Endodermal cell (in vitro differentiated cells): ENCODE results near the gene CLIP2. TPM values are rescaled to one million over a fixed set of nuclear protein-coding genes. Genes with fewer than 3 reads are reported as not detected.
"Not testable (repeated sequence)": the region's sequence is repeated elsewhere in the genome, so short reads cannot be mapped to it uniquely, and the experiment has no call there.

ENCODE experiments used
- DNase-seq: peaks from one replicate; pipeline ENCODE4 v3.0.0-alpha.2; 2017
- H3K27ac ChIP-seq: 2 replicates; pipeline ENCODE4 v1.5.1; 2013; ENCODE audit warnings: mild to moderate bottlenecking, low read depth, low read length, moderate library complexity
- H3K27me3 ChIP-seq: 2 replicates; pipeline ENCODE4 v1.6.1; 2013; ENCODE audit warnings: mild to moderate bottlenecking, low read length, moderate library complexity; ENCODE audit not compliant: insufficient read depth, control insufficient read depth, poor library complexity, severe bottlenecking
- H3K36me3 ChIP-seq: 2 replicates; pipeline ENCODE4 v1.7.0; 2013; ENCODE audit warnings: mild to moderate bottlenecking, low read length, moderate library complexity; ENCODE audit not compliant: control insufficient read depth, insufficient read depth
- H3K4me1 ChIP-seq: one replicate; pipeline ENCODE4 v1.7.0; 2013; ENCODE audit warnings: low read length; ENCODE audit not compliant: control insufficient read depth, insufficient read depth
- H3K4me3 ChIP-seq: 2 replicates; pipeline ENCODE4 v1.5.1; 2013; ENCODE audit warnings: mild to moderate bottlenecking, low read length, moderate library complexity
- H3K9ac ChIP-seq: 2 replicates; pipeline ENCODE4 v1.6.1; 2013; ENCODE audit warnings: mild to moderate bottlenecking, low read length, moderate library complexity; ENCODE audit not compliant: poor library complexity, severe bottlenecking; ENCODE audit errors: extremely low read depth
- H3K9me3 ChIP-seq: 2 replicates; pipeline ENCODE4 v1.6.1; 2013; ENCODE audit warnings: mild to moderate bottlenecking, low read length, moderate library complexity; ENCODE audit not compliant: control insufficient read depth
- H3K27ac Mint-ChIP-seq: 2 replicates; pipeline ENCODE4 v1.8.0; 2020; ENCODE audit warnings: mixed read lengths
- H3K27me3 Mint-ChIP-seq: 2 replicates; pipeline ENCODE4 v1.8.0; 2021; ENCODE audit warnings: mild to moderate bottlenecking, mixed read lengths; ENCODE audit not compliant: insufficient read depth
- H3K36me3 Mint-ChIP-seq: 2 replicates; pipeline ENCODE4 v1.8.0; 2020; ENCODE audit warnings: low read depth, mixed read lengths
- H3K4me1 Mint-ChIP-seq: 2 replicates; pipeline ENCODE4 v1.8.0; 2020; ENCODE audit warnings: mixed read lengths
- H3K4me3 Mint-ChIP-seq: 2 replicates; pipeline ENCODE4 v1.8.0; 2020; ENCODE audit warnings: mild to moderate bottlenecking, moderate library complexity, mixed read lengths
- H3K9me3 Mint-ChIP-seq: 2 replicates; pipeline ENCODE4 v1.8.0; 2020; ENCODE audit warnings: mild to moderate bottlenecking, mixed read lengths
- WGBS, 2 experiments: methylation state at CpG; one replicate each; pipeline versions ENCODE4 v1.1.5 to v1.1.7; 2013; ENCODE audit warnings: missing lambda C conversion rate in 2 of 2, mixed read lengths in 1 of 2; ENCODE audit not compliant: insufficient coverage in 1 of 2, insufficient read length in 1 of 2; 5-methylcytosine and 5-hydroxymethylcytosine counted together
- total RNA-seq, 2 donors: library from RNA; stranded (reverse); fragmentation: NEBNext Ultra II Directional in 1 of 2; extraction: Animal tissue kit (Norgen Biotek cat#: 25700) in 1 of 2; gene quantifications; 2 replicates in 1 of 2; 3 replicates in 1 of 2; pipeline ENCODE4 v1.2.1, GENCODE V29; 2021
- TF ChIP-seq, protein P1 (sequence below): fragments of 200-600 bp; sonication (generic); conservative IDR thresholded peaks from 2 replicates; pipeline ENCODE4 v1.5.0; 2021; ENCODE audit warnings: antibody characterized with exemption, mild to moderate bottlenecking

Gene CLIP2
- total RNA-seq, 2 donors from 2014 or later: 44.3 to 57.2 TPM

DNA sequence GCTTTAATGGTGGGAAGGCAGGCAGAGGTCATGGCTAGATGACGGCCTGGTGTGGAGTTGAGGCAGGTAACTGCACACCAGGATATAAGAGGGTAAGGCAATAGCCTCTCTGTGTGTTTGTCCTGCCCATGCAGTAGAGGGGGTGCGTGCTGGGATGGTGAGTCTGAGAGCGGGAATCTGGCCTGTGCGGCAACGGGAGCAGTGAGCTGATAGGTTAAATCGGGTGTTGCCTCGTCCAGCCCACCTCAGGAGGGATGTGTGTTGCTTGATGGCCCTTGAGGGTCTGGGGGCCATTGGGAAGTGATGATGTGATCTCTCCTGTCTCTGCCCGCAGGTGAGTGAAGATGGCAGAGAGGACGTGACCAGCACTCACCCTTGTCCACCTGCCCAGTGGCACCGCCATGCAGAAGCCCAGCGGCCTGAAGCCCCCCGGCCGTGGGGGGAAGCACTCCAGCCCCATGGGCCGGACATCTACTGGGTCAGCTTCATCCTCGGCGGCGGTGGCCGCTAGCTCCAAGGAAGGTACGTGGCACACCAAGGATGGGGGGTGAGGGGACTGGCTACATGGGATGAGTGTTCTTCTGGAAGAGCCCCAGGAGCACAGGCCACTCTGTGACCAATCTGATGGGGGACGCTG is 28.1 kb downstream of the CLIP2 start:
- WGBS, 2 experiments: 95 to 97% methylated on average over 12 to 20 of the region's 20 CpGs
- TF ChIP-seq, protein P1, sequence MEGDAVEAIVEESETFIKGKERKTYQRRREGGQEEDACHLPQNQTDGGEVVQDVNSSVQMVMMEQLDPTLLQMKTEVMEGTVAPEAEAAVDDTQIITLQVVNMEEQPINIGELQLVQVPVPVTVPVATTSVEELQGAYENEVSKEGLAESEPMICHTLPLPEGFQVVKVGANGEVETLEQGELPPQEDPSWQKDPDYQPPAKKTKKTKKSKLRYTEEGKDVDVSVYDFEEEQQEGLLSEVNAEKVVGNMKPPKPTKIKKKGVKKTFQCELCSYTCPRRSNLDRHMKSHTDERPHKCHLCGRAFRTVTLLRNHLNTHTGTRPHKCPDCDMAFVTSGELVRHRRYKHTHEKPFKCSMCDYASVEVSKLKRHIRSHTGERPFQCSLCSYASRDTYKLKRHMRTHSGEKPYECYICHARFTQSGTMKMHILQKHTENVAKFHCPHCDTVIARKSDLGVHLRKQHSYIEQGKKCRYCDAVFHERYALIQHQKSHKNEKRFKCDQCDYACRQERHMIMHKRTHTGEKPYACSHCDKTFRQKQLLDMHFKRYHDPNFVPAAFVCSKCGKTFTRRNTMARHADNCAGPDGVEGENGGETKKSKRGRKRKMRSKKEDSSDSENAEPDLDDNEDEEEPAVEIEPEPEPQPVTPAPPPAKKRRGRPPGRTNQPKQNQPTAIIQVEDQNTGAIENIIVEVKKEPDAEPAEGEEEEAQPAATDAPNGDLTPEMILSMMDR: no peak
- Mint-ChIP-seq H3K27ac (no peak overlapping the region), H3K9me3 (no peaks in the 10 kb centered on the region), H3K4me1 (no peaks in the 10 kb centered on the region), H3K27me3 (no peaks in the 10 kb centered on the region), H3K36me3 (peaks cover 37% of the 10 kb centered on the region), H3K4me3 (no peak overlapping the region)
- Histone ChIP-seq H3K27me3 (no peaks in the 10 kb centered on the region), H3K9me3 (no peaks in the 10 kb centered on the region), H3K36me3 (peaks cover 15% of the 10 kb centered on the region), H3K9ac (no peak overlapping the region), H3K4me1 (no peaks in the 10 kb centered on the region), H3K4me3 (no peak overlapping the region), H3K27ac (no peak overlapping the region)
- no peak for DNase-seq

GRCh38 chr7:74318043-74318442 is 28.8 kb downstream of the CLIP2 start:
- WGBS, 2 experiments: 94 to 96% methylated on average over 5 to 8 of the region's 8 CpGs
- no peaks in the 10 kb centered on the region for H3K4me1 Mint-ChIP-seq
- no peak overlapping the region for H3K27ac Mint-ChIP-seq
- TF ChIP-seq, protein P1: no peak
- DNase-seq: no peak
- Histone ChIP-seq H3K9me3 (no peaks in the 10 kb centered on the region), H3K27ac (no peak overlapping the region), H3K4me1 (no peaks in the 10 kb centered on the region), H3K9ac (no peak overlapping the region), H3K4me3 (no peak overlapping the region), H3K36me3 (peaks cover 17% of the 10 kb centered on the region), H3K27me3 (no peaks in the 10 kb centered on the region)
- H3K4me3 Mint-ChIP-seq: no peak overlapping the region
- H3K27me3 Mint-ChIP-seq: no peaks in the 10 kb centered on the region
- H3K36me3 Mint-ChIP-seq: peaks cover 37% of the 10 kb centered on the region
- no peaks in the 10 kb centered on the region for H3K9me3 Mint-ChIP-seq

DNA sequence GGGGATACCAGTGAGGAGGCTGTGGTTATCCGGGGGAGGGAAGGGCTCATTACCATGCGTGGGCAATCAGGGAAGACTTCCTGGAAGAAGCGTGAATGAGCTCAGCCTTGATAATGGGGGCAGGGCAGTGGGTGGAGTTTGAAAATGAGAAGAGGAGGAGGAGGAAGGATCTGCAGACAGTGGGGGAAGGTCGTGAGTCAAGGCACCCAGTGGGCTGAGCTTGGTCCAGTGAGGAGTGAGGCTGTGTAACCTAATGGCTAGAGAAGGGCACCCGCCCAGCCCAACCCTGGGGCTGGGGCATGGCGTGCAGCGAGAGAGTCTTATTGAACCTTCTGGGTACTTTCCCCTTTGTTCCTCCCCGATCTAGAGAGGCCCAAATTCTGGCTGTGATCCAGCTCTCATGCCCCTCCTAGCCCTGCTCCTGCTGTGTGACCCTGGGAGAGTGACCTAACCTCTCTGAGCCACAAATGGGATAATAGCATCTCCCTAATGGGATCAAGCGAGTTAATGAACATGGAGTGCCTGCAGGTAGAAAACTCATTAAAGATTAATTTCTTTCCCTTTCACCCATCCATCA is 31.5 kb downstream of the CLIP2 start:
- Histone ChIP-seq H3K9ac (no peak overlapping the region), H3K36me3 (peaks cover 23% of the 10 kb centered on the region), H3K4me3 (no peak overlapping the region), H3K27ac (no peak overlapping the region), H3K9me3 (no peaks in the 10 kb centered on the region), H3K27me3 (no peaks in the 10 kb centered on the region), H3K4me1 (no peaks in the 10 kb centered on the region)
- Mint-ChIP-seq H3K9me3 (no peaks in the 10 kb centered on the region), H3K4me1 (no peaks in the 10 kb centered on the region), H3K4me3 (no peak overlapping the region), H3K27ac (peak overlapping the region; percentile 32), H3K27me3 (no peaks in the 10 kb centered on the region), H3K36me3 (peaks cover 49% of the 10 kb centered on the region)
- WGBS, 2 experiments: 81 to 84% methylated on average over 8 to 9 of the region's 9 CpGs
- TF ChIP-seq, protein P1: no peak
- DNase-seq: peak; percentile 70

GRCh38 chr7:74322892-74323291 is 33.7 kb downstream of the CLIP2 start:
- H3K9ac ChIP-seq, H3K4me1 ChIP-seq, H3K4me3 ChIP-seq, H3K9me3 Mint-ChIP-seq, H3K27me3 Mint-ChIP-seq, H3K4me3 Mint-ChIP-seq, H3K4me1 Mint-ChIP-seq, H3K27me3 ChIP-seq, H3K27ac Mint-ChIP-seq, H3K27ac ChIP-seq, H3K9me3 ChIP-seq, DNase-seq: not testable (repeated sequence)
- H3K36me3 ChIP-seq: peaks cover 21% of the 10 kb centered on the region
- peaks cover 43% of the 10 kb centered on the region for H3K36me3 Mint-ChIP-seq
- WGBS, 2 experiments: 94 to 95% methylated on average over 4 to 6 of the region's 9 CpGs
